B cell (primary cell): ENCODE measurements around the gene SLC5A5.

Experiments
- EZH2 ChIP-seq: IDR thresholded peaks from 2 replicates; pipeline ENCODE4 v1.6.1; 2012; ENCODE audit warnings: borderline replicate concordance, low read depth, mild to moderate bottlenecking, moderate library complexity, low read length; ENCODE audit not compliant: insufficient read depth, poor library complexity, severe bottlenecking
- TF ChIP-seq, protein P1 (sequence below): fragments of 200-600 bp; IDR thresholded peaks from one replicate; pipeline ENCODE4 v1.8.0; 2022; ENCODE audit warnings: antibody characterized with exemption, mild to moderate bottlenecking

DNA sequence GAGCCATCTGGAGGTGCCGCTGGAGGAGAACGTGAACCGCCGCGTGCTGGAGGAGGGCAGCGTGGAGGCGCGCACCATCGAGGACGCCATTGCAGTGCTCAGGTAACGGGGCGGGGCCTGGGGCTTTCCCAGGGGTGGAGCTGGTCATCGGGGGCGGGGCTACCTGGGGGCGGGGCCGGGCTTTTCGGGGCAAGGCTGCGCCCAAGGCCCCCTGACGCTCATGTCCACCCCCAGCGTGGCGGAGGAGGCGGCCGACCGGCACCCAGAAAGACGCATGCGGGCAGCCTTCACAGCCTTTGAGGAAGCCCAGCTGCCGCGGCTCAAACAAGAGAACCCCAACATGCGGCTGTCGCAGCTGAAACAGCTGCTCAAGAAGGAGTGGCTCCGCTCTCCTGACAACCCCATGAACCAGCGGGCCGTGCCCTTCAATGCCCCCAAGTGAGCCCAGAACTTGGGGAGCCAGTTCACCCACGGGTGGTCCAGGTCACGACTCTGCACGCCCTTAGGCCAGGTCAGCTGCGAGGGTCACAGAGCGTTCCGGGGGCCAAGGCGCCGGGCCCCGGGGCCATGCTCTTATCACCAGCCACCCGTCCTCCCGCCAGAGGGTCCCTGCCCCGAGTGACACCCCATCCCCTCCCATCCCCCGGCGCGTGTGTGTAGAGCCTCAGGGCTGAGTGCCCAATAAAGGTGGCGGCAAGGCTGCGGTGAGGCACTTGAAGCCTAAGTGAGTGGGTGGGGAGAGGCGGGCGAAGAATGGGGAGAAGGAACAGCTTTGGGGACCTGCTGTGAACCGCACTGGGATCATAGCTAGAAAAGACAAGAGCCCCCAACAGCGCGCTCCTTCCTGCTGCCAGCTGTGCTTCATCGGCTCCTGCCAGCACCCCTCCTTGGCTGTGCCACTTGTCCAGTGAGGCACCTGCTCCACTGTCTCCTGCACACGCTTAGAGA, 71.8 kb downstream of the SLC5A5 start:
- TF ChIP-seq, protein P1, sequence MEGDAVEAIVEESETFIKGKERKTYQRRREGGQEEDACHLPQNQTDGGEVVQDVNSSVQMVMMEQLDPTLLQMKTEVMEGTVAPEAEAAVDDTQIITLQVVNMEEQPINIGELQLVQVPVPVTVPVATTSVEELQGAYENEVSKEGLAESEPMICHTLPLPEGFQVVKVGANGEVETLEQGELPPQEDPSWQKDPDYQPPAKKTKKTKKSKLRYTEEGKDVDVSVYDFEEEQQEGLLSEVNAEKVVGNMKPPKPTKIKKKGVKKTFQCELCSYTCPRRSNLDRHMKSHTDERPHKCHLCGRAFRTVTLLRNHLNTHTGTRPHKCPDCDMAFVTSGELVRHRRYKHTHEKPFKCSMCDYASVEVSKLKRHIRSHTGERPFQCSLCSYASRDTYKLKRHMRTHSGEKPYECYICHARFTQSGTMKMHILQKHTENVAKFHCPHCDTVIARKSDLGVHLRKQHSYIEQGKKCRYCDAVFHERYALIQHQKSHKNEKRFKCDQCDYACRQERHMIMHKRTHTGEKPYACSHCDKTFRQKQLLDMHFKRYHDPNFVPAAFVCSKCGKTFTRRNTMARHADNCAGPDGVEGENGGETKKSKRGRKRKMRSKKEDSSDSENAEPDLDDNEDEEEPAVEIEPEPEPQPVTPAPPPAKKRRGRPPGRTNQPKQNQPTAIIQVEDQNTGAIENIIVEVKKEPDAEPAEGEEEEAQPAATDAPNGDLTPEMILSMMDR, result no peak
- no peak for TF ChIP-seq EZH2
